Left hindlimb (tissue), 1 donor: Measurements from ENCODE around the gene GBP1.
"Not testable (repeated sequence)": the region's sequence is repeated elsewhere in the genome, so short reads cannot be mapped to it uniquely, and the experiment has no call there.

ENCODE experiments used
- DNase-seq: peaks from one replicate; pipeline ENCODE4 v3.0.0-alpha.2; 2018

GBP1 gene, protein sequence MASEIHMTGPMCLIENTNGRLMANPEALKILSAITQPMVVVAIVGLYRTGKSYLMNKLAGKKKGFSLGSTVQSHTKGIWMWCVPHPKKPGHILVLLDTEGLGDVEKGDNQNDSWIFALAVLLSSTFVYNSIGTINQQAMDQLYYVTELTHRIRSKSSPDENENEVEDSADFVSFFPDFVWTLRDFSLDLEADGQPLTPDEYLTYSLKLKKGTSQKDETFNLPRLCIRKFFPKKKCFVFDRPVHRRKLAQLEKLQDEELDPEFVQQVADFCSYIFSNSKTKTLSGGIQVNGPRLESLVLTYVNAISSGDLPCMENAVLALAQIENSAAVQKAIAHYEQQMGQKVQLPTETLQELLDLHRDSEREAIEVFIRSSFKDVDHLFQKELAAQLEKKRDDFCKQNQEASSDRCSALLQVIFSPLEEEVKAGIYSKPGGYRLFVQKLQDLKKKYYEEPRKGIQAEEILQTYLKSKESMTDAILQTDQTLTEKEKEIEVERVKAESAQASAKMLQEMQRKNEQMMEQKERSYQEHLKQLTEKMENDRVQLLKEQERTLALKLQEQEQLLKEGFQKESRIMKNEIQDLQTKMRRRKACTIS

GRCh38 chr1:89065079-89065868, at the start of gene GBP1:
Gene GBP1, minus strand, starts transcription at chr1:89065208. Its CDS starts 1,974 bp downstream, at chr1:89063234.
- DNase-seq, result no peak

- DNase-seq, result no peak
Observed at GRCh38 chr1:89114662-89115061, 49.7 kb upstream of the GBP1 start.

- no peak for DNase-seq
Observed at GRCh38 chr1:89112871-89113613, 48.0 kb upstream of the GBP1 start.

GRCh38 chr1:89104687-89105086, 39.7 kb upstream of the GBP1 start:
- DNase-seq, result no peak

DNA sequence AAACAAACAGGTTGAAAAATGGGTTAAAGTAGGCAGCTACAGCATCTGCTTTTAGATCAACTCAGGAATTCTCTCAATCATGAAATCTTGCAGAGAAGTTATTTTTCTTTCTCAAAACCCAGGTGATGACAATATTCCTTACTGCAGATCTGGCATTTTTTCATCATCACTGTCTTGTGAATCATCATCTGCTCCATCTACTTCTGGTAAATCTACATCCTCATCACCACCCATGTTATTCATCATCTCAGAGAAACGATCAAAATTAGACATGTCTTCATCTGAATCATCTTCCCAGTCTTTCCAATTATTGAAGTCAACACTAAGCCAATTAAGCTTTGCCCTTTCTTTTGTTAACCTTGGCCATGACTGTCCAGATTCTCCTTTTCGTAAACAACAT, 39.1 kb upstream of the GBP1 start:
- no peak for DNase-seq

DNA sequence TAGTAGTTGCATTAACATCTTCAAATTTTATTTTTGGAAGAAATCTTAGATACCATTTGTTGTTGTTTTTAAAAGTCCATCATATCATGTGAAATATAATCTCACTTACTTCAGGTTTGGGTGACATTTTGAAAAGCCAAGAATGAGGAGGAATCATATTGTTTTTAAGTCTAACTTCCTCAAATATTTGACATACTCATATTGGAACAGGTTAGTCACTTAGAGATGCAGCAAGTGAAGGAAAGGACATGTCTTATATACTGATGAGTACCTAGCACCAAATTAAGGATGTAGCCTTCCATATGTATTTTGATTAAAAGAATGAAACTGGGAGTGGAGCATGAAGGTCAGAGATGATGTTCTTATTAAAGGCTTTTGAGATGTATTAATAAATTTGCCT, 37.0 kb upstream of the GBP1 start:
- DNase-seq, result no peak

GRCh38 chr1:89100412-89100811, 35.4 kb upstream of the GBP1 start:
- no peak for DNase-seq

DNA sequence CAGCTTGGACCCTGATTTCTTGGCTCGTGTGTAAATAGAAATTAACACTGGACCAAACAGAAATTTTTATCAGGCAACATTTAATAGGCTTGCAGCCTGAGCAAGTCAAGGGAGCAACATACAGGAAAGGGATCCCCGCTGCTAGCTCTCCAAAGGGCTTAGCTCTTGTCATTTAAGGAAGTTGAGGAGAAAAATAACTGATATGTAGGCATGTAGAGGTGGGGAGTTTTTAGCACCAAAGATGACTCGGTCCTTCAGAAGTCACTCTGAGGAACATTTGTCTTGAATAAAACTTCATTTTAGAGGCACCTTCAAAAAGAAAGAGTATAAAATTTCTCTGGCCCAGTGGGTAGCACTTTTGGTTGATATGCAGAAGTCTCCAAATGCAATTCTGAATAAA, 33.8 kb upstream of the GBP1 start:
- DNase-seq, result no peak

GRCh38 chr1:89095737-89096136, 30.7 kb upstream of the GBP1 start:
- DNase-seq, result no peak

- no peak for DNase-seq
Observed at GRCh38 chr1:89089962-89090361, 25.0 kb upstream of the GBP1 start.

GRCh38 chr1:89088572-89088971, 23.6 kb upstream of the GBP1 start:
- DNase-seq, result no peak

DNA sequence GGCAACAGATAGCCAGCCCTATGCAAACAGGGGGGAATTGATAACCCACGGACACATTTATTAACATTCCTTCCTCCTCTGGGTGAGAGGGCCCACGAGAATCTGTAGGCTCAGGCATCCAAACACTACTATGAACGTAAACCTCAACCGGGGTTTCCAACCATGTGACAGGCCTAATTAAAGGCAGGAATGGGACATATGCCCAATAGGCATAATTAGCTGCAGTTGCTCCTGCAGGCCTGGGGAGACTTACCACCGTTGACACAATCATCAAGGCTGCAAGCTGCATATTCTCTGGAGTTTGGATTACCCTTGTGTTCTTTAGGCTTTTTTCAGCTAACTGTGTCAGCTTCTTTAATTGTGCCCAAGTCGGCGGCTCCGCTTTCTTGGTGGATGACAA, 22.2 kb upstream of the GBP1 start:
- no peak for DNase-seq

- no peak for DNase-seq
Observed at GRCh38 chr1:89085781-89086180, 20.8 kb upstream of the GBP1 start.

- no peak for DNase-seq
Observed at GRCh38 chr1:89081005-89081404, 16.0 kb upstream of the GBP1 start.

DNA sequence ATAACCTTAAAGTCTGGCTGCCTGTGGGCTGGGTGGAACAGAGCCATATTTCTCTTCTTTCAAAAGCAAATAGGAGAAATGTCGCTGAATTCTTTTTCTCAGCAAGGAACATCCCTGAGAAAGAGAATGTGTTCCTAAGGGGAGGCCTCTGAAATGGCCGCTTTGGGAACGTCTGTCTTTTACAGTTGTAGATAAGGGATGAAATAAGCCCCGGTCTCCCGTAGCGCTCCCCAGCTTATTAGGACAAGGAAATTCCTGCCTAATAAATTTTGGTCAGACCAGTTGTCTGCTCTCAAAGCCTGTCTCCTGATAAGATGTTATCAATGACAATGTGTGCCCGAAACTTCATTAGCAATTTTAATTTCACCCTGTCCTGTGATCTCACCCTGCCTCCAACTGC, 15.1 kb upstream of the GBP1 start:
- not testable (repeated sequence) for DNase-seq

GRCh38 chr1:89072466-89073065, 7.6 kb upstream of the GBP1 start:
- DNase-seq, result not testable (repeated sequence)

- DNase-seq, result no peak
Observed at GRCh38 chr1:89070509-89070908, 5.5 kb upstream of the GBP1 start.

DNA sequence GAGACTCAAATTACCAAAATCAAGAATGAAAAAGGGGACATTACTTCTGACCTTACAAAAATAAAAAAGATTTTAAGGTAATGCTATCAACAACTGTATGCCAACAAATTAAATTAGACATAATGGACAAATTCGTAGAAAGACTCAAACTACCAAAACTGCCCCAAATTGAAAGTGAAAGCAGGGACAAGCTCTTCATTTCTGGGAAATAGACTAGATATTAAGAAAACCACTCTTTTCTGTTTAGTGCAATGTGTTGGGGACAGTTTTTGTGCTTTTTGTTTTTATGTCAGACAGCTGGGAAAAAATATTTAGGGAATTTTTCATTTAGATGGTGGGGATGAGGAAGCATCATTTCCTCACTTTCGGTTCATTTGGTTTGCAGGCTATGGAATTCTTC, 4.9 kb upstream of the GBP1 start:
- DNase-seq, result no peak

GRCh38 chr1:89068291-89068690, 3.3 kb upstream of the GBP1 start:
- no peak for DNase-seq

GRCh38 chr1:89064632-89065031, 376 bp downstream of the GBP1 start:
- no peak for DNase-seq

- no peak for DNase-seq
Observed at GRCh38 chr1:89063094-89063493, 1.9 kb downstream of the GBP1 start.

DNA sequence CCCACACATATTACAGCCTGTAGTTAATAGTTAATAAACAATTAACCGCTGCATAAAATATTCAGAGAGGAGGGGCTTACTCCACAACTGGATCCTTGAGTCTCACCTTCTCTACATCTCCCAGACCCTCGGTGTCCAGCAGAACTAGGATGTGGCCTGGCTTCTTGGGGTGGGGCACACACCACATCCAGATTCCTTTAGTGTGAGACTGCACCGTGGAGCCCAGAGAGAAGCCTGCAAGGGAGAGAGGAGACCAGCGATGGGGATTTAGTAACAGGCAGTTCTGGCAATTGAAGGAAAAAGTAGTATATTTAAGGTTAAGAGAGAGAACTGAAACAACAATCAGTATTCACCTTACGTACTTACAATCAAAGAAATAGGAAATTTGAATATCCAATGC, 4.9 kb downstream of the GBP1 start:
- DNase-seq, result no peak

- no peak for DNase-seq
Observed at GRCh38 chr1:89051955-89052312, 13.1 kb downstream of the GBP1 start.
